GM12892 (cell line): ENCODE measurements around the gene ATP4B.

Source experiments
- POLR2A ChIP-seq: IDR thresholded peaks from 2 replicates; pipeline ENCODE4 v1.6.1; 2011; ENCODE audit warnings: low read depth, low read length, control low read depth
- POLR2AphosphoS5 ChIP-seq: IDR thresholded peaks from 2 replicates; pipeline ENCODE4 v1.6.1; 2011; ENCODE audit warnings: low read depth, low read length, control low read depth
- TAF1 ChIP-seq: IDR thresholded peaks from 2 replicates; pipeline ENCODE4 v1.6.1; 2011; ENCODE audit warnings: low read depth, mild to moderate bottlenecking, control low read depth, low read length, borderline replicate concordance

DNA sequence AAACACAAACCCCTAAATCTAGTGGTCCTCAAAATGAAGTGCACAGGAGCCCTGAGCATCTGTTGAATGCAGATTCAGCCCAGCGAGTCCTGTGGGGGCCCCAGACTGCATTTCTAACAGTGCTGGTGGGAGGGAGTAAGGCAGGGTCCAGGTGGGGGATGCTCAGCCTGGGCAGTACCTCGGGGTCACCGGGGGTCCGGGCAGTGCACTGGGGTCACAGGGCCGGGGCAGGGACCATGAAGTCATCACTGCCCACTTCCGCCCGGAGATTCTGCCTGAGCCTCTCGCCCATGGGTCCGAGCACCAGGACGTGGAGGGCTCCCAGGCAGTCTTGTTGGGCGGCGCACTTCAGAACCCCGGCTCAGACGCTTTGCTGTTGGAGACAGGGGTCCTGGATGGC is 838 bp upstream of the ATP4B start:
- TF ChIP-seq POLR2A (no peak), TAF1 (no peak), POLR2AphosphoS5 (no peak)
